ENCODE measurements around the gene DCLK2. TPM values are rescaled to one million over a fixed set of nuclear protein-coding genes. Genes with fewer than 3 reads are reported as not detected.

The DCLK2 gene
- total and polyA plus RNA-seq, 2 donors (not counting 1 experiment from before 2014, with no cell fraction given), result 0.91 to 3.3 TPM

DNA sequence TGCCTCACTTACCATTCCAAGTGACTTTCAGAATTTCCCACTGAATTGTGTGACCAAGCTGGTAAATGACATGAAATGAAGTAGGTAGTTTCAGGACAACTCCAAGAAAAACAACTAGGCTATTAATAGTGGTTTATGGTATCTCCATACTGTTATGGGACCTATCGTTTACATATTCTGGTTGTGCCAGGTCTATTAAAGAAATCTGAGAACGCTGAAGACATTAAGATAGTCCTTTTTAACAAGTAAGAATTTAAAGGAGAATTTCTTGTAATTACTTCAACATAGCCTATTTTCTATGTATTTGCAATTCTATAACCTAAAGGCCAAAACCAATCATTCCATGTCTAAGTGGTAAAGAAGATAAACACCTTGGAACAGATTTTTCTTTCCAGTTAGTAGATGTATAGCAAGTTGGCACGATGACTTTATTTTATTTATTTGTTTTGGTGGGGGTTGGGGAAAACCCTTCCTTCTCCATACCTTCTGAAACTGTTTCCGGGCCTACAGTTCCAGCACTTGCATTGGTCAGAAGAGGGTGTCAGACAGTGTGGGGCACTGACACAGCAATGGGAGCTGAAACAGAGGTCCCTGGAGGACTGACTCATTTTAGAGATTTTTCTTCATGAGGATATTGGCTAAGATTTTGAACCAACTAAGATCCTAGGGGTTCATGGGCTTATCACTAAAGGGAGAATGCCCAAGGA lies 7.6 kb upstream of the DCLK2 start:
- H3K9me3 Mint-ChIP-seq (ENCODE audit: insufficient read depth), result peaks cover 3% of the 10 kb centered on the region
- no peak for TF ChIP-seq EZH2 (IDR thresholded peaks at IDR 0.05; ENCODE audit: borderline replicate concordance, insufficient read depth, low read depth, low read length, poor library complexity, severe bottlenecking)
- TF ChIP-seq, protein P1, sequence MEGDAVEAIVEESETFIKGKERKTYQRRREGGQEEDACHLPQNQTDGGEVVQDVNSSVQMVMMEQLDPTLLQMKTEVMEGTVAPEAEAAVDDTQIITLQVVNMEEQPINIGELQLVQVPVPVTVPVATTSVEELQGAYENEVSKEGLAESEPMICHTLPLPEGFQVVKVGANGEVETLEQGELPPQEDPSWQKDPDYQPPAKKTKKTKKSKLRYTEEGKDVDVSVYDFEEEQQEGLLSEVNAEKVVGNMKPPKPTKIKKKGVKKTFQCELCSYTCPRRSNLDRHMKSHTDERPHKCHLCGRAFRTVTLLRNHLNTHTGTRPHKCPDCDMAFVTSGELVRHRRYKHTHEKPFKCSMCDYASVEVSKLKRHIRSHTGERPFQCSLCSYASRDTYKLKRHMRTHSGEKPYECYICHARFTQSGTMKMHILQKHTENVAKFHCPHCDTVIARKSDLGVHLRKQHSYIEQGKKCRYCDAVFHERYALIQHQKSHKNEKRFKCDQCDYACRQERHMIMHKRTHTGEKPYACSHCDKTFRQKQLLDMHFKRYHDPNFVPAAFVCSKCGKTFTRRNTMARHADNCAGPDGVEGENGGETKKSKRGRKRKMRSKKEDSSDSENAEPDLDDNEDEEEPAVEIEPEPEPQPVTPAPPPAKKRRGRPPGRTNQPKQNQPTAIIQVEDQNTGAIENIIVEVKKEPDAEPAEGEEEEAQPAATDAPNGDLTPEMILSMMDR (IDR thresholded peaks at IDR 0.05), result no peak
- Histone ChIP-seq H3K79me2 (ENCODE audit: control insufficient read depth, insufficient read depth, low read length) (no peaks in the 10 kb centered on the region), H3K27ac (ENCODE audit: low read length in 2 of 2) (no peak overlapping the region), H3K4me2 (replicated peaks; ENCODE audit: low read depth, low read length, poor library complexity, severe bottlenecking) (no peak overlapping the region), H3K4me1 (ENCODE audit: control insufficient read depth in 2 of 2, insufficient read depth in 2 of 2, low read length in 2 of 2) (no peaks in the 10 kb centered on the region), H2AFZ (ENCODE audit: insufficient read depth, low read depth, low read length, poor library complexity, severe bottlenecking) (no peak overlapping the region), H3K9me3 (ENCODE audit: control extremely low read depth in 1 of 3, control insufficient read depth in 2 of 3, insufficient read depth in 1 of 3, low read length in 2 of 3) (peaks cover 0 to 4% (median 1%) of the 10 kb centered on the region in 3 donors), H3K9ac (ENCODE audit: low read length) (no peak overlapping the region), H3K27me3 (replicated peaks in 1 of 4; ENCODE audit: control extremely low read depth in 1 of 4, control insufficient read depth in 3 of 4, insufficient read depth in 4 of 4, low read length in 3 of 4) (peaks cover 0 to under 1% (median under 1%) of the 10 kb centered on the region in 4 experiments), H3K36me3 (replicated peaks in 1 of 2; ENCODE audit: control extremely low read depth in 1 of 2, control insufficient read depth in 1 of 2, extremely low read depth in 1 of 2, insufficient read depth in 2 of 2, low read length in 1 of 2) (no peaks in the 10 kb centered on the region), H4K20me1 (ENCODE audit: control insufficient read depth, insufficient read depth, low read length, poor library complexity, severe bottlenecking) (no peaks in the 10 kb centered on the region), H3K4me3 (ENCODE audit: control extremely low read depth in 1 of 5, extremely low read depth in 1 of 5, insufficient read depth in 1 of 5, low read depth in 2 of 5, low read length in 4 of 5) (no peak overlapping the region)
- WGBS (ENCODE audit: insufficient coverage), result no CpG with 5 or more reads among the region's 4 CpGs
- ChIA-PET CTCF (no interaction called here), POLR2A (no interaction called here)
- H3K27me3 Mint-ChIP-seq, result peaks cover 31% of the 10 kb centered on the region
- no peaks in the 10 kb centered on the region for H3K4me1 Mint-ChIP-seq
- H3K4me3 Mint-ChIP-seq, result no peak overlapping the region
- intact Hi-C loops (cut with micrococcal nuclease), result no loop called here
- DNase-seq (no peak), ATAC-seq (ENCODE audit: low read depth) (no peak)
- no peak overlapping the region for H3K27ac Mint-ChIP-seq

DNA sequence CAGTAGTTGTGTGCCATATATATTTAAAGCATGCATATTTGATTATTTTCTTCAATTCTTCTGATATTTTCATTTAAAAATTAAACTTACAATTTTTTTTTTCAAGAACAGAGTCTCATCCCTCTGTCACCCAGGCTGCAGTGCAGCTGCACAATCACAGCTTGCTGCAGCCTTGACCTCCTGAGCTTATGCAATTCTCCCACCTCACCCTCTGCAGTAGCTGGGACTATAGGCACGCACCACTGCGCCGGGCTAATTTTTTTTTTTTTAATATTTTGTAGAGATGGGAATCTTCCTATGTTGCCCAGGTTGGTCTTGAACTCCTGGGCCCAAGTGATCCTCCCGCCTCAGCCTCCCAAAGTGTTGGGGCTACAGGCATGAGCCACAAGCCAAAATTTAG lies 5.8 kb upstream of the DCLK2 start:
- Histone ChIP-seq H3K9me3 (ENCODE audit: control extremely low read depth in 1 of 3, control insufficient read depth in 2 of 3, insufficient read depth in 1 of 3, low read length in 2 of 3) (peaks cover 0 to 4% (median 1%) of the 10 kb centered on the region in 3 donors), H3K4me3 (ENCODE audit: control extremely low read depth in 1 of 5, extremely low read depth in 1 of 5, insufficient read depth in 1 of 5, low read depth in 2 of 5, low read length in 4 of 5) (no peak overlapping the region), H4K20me1 (ENCODE audit: control insufficient read depth, insufficient read depth, low read length, poor library complexity, severe bottlenecking) (no peaks in the 10 kb centered on the region), H3K79me2 (ENCODE audit: control insufficient read depth, insufficient read depth, low read length) (no peaks in the 10 kb centered on the region), H3K4me1 (ENCODE audit: control insufficient read depth in 2 of 2, insufficient read depth in 2 of 2, low read length in 2 of 2) (no peaks in the 10 kb centered on the region), H3K27me3 (replicated peaks in 1 of 4; ENCODE audit: control extremely low read depth in 1 of 4, control insufficient read depth in 3 of 4, insufficient read depth in 4 of 4, low read length in 3 of 4) (peaks cover 0 to 15% (median 9%) of the 10 kb centered on the region in 4 experiments), H3K27ac (ENCODE audit: low read length in 2 of 2) (no peak overlapping the region), H3K4me2 (replicated peaks; ENCODE audit: low read depth, low read length, poor library complexity, severe bottlenecking) (no peak overlapping the region), H3K9ac (ENCODE audit: low read length) (no peak overlapping the region), H2AFZ (ENCODE audit: insufficient read depth, low read depth, low read length, poor library complexity, severe bottlenecking) (no peak overlapping the region), H3K36me3 (replicated peaks in 1 of 2; ENCODE audit: control extremely low read depth in 1 of 2, control insufficient read depth in 1 of 2, extremely low read depth in 1 of 2, insufficient read depth in 2 of 2, low read length in 1 of 2) (no peaks in the 10 kb centered on the region)
- POLR2A ChIA-PET, result no interaction called here
- CTCF ChIA-PET, result no interaction called here
- no peak for DNase-seq
- H3K4me3 Mint-ChIP-seq, result no peak overlapping the region
- no peak for TF ChIP-seq EZH2 (IDR thresholded peaks at IDR 0.05; ENCODE audit: borderline replicate concordance, insufficient read depth, low read depth, low read length, poor library complexity, severe bottlenecking)
- TF ChIP-seq, protein P1 (IDR thresholded peaks at IDR 0.05), result no peak
- H3K9me3 Mint-ChIP-seq (ENCODE audit: insufficient read depth), result peaks cover 3% of the 10 kb centered on the region
- 100% methylated on average over 1 of the region's 4 CpGs for WGBS (ENCODE audit: insufficient coverage)
- no peaks in the 10 kb centered on the region for H3K4me1 Mint-ChIP-seq
- no peak overlapping the region for H3K27ac Mint-ChIP-seq
- ATAC-seq (ENCODE audit: low read depth), result no peak
- intact Hi-C loops (cut with micrococcal nuclease), result no loop called here
- peaks cover 39% of the 10 kb centered on the region for H3K27me3 Mint-ChIP-seq
